Measurements from ENCODE around the gene SLF2.

DNA sequence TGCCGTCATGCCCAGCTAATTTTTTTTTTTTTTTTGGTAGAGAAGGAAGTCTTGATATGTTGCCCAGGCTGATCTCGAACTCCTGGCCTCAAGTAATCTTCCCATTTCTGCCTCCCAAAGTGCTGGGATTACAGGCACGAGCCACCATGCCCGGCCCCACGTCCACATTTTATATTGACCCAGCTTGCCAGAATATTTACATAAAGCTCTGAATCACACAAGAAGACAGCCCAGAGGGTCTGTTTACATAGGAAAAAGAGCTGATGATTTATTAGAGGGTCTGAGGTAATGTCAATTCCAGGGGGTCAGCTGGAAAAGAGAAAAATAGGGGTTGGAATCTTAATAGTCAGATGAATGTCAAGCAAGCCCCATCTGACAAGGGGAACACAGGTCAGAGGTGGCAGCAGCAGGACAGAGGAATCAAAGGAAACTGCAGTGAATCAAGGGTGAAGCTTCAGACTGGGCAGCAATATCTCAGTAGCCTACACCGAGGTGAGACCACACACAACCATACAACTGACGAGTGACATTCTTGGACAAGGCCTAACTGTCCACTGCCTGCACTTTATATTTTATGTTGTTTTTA lies 15.8 kb upstream of the SLF2 start:
- TF ChIP-seq CTCF (IDR thresholded peaks at IDR 0.05) (no peak), CREB1 (CRISPR knock-in tag; IDR thresholded peaks at IDR 0.05) (no peak), E2F5 (CRISPR knock-in tag; IDR thresholded peaks at IDR 0.05) (no peak), CBFB (CRISPR knock-in tag; IDR thresholded peaks at IDR 0.05; ENCODE audit: low read depth) (no peak), GABPB1 (CRISPR knock-in tag; IDR thresholded peaks at IDR 0.05) (no peak), SP1 (CRISPR knock-in tag; conservative IDR thresholded peaks at IDR 0.05) (no peak), ZBTB21 (CRISPR knock-in tag; IDR thresholded peaks at IDR 0.05; ENCODE audit: borderline replicate concordance) (no peak), OVOL2 (CRISPR knock-in tag; IDR thresholded peaks at IDR 0.05; ENCODE audit: borderline replicate concordance) (no peak), ZNF232 (CRISPR knock-in tag; IDR thresholded peaks at IDR 0.05) (no peak)

All from WTC11 (cell line).